A549 (cell line): ENCODE measurements around the gene CCDC63. TPM values are rescaled to one million over a fixed set of nuclear protein-coding genes. Genes with fewer than 3 reads are reported as not detected.
A peak's percentile ranks its signal among the peaks of the same experiment; 100 is the strongest.

Experiments
- ATAC-seq, 2 experiments: fragments of 200-7000 bp in 1 of 2; fragments of >200 bp in 1 of 2; cut with Nextera tagmentation in 1 of 2; cut with Tn5 transposase in 1 of 2; 3 replicates each; pipeline versions ENCODE4 v1.8.0 to v1.9.1; 2018 to 2020; ENCODE audit warnings: mild to moderate bottlenecking in 1 of 2, moderate library complexity in 1 of 2
- CTCF ChIA-PET: fragments of 300-600 bp; sonication (Branson Sonifier 250); formaldehyde crosslinking; extraction: SDS; loops from one replicate; lab custom pipeline; 2021; ENCODE audit warnings: antibody characterized with exemption, inconsistent platforms; lab: Yijun Ruan, JAX
- POLR2A ChIA-PET: fragments of 350-600 bp; formaldehyde crosslinking; extraction: SDS; loops from one replicate; lab custom pipeline; 2021; ENCODE audit warnings: antibody characterized with exemption, inconsistent platforms; lab: Yijun Ruan, JAX
- DNase-seq, 2 experiments: peaks; one replicate each; pipeline versions ENCODE4 v3.0.0 to v3.0.0-alpha.2; 2011 to 2016; ENCODE audit warnings: low read depth in 1 of 2, low spot score in 1 of 2
- FAIRE-seq: peaks from 2 replicates; lab custom pipeline; 2011; peaks lifted over from hg19 to GRCh38; lab: Jason Lieb, UNC
- H3K27ac ChIP-seq, 2 experiments: fragments of >200 bp; sonication (Bioruptor Twin); formaldehyde crosslinking; 3 replicates each; pipeline ENCODE4 v1.5.1; 2016 to 2017
- H3K4me1 ChIP-seq: fragments of >200 bp; sonication (Bioruptor Twin); formaldehyde crosslinking; 3 replicates; pipeline ENCODE4 v1.6.1; 2016
- H3K4me2 ChIP-seq: fragments of >200 bp; sonication (Bioruptor Twin); formaldehyde crosslinking; 3 replicates; pipeline ENCODE4 v1.6.1; 2016
- H3K4me3 ChIP-seq: fragments of >200 bp; sonication (Bioruptor Twin); formaldehyde crosslinking; 3 replicates; pipeline ENCODE4 v1.5.1; 2016
- H3K9me3 ChIP-seq: fragments of >200 bp; sonication (Bioruptor Twin); formaldehyde crosslinking; 3 replicates; pipeline ENCODE4 v1.6.1; 2016
- BCL3 ChIP-seq: fragments of >200 bp; sonication (Bioruptor Twin); formaldehyde crosslinking; IDR thresholded peaks from 3 replicates; pipeline ENCODE4 v1.6.1; 2016
- CEBPB ChIP-seq, 2 experiments: fragments of >200 bp in 1 of 2; sonication (Bioruptor Twin) in 1 of 2; formaldehyde crosslinking in 1 of 2; IDR thresholded peaks; 2 replicates each; pipeline ENCODE4 v1.6.1; 2012 to 2016
- EHF ChIP-seq: fragments of 250-450 bp; sonication (Bioruptor Pico); IDR thresholded peaks from 2 replicates; pipeline ENCODE4 v1.5.0; 2020; ENCODE audit warnings: mild to moderate bottlenecking
- EHMT2 ChIP-seq: fragments of 200-600 bp; sonication (generic); IDR thresholded peaks from 2 replicates; pipeline ENCODE4 v1.6.1; 2016; ENCODE audit warnings: antibody characterized with exemption, low read depth, mild to moderate bottlenecking, moderate library complexity
- EP300 ChIP-seq, 2 experiments: fragments of >200 bp; sonication (Bioruptor Twin); formaldehyde crosslinking; IDR thresholded peaks; 2 replicates in 1 of 2; 3 replicates in 1 of 2; pipeline ENCODE4 v1.6.1; 2016 to 2017
- FOXS1 ChIP-seq: fragments of 250-450 bp; sonication (Bioruptor Pico); IDR thresholded peaks from 2 replicates; pipeline ENCODE4 v1.5.0; 2020; ENCODE audit warnings: mild to moderate bottlenecking, moderate library complexity
- HEYL ChIP-seq: fragments of 250-450 bp; sonication (Bioruptor Pico); IDR thresholded peaks from 2 replicates; pipeline ENCODE4 v1.8.0; 2021; ENCODE audit warnings: mild to moderate bottlenecking, moderate library complexity
- JUN ChIP-seq, 2 experiments: fragments of >200 bp; sonication (Bioruptor Twin); formaldehyde crosslinking; IDR thresholded peaks; 2 replicates in 1 of 2; 3 replicates in 1 of 2; pipeline ENCODE4 v1.6.1; 2016 to 2017
- JUNB ChIP-seq: fragments of >200 bp; sonication (Bioruptor Twin); formaldehyde crosslinking; IDR thresholded peaks from 2 replicates; pipeline ENCODE4 v1.6.1; 2016
- KDM5A ChIP-seq: fragments of 200-600 bp; sonication (generic); IDR thresholded peaks from 2 replicates; pipeline ENCODE4 v1.6.1; 2016; ENCODE audit warnings: antibody characterized with exemption, mild to moderate bottlenecking
- MAFK ChIP-seq: fragments of 450-650 bp; IDR thresholded peaks from 2 replicates; pipeline ENCODE4 v1.6.1; 2014; ENCODE audit not compliant: partially characterized antibody
- MAX ChIP-seq: IDR thresholded peaks from 2 replicates; pipeline ENCODE4 v1.6.1; 2012
- MYC ChIP-seq: IDR thresholded peaks from 2 replicates; pipeline ENCODE4 v1.6.1; 2012; ENCODE audit warnings: mild to moderate bottlenecking, inconsistent platforms, low read length, improper control_type of control experiment, borderline replicate concordance
- SMC3 ChIP-seq: fragments of >200 bp; sonication (Bioruptor Twin); formaldehyde crosslinking; IDR thresholded peaks from 3 replicates; pipeline ENCODE4 v1.6.1; 2018; ENCODE audit warnings: inconsistent platforms
- USF2 ChIP-seq: fragments of 450-650 bp; IDR thresholded peaks from 2 replicates; pipeline ENCODE4 v1.6.1; 2014; ENCODE audit warnings: antibody characterized with exemption
- ZFP36 ChIP-seq: fragments of 450-650 bp; IDR thresholded peaks from 2 replicates; pipeline ENCODE4 v1.6.1; 2014; ENCODE audit warnings: borderline replicate concordance; ENCODE audit not compliant: partially characterized antibody
- ZNF302 ChIP-seq: fragments of 250-450 bp; sonication (Bioruptor Pico); IDR thresholded peaks from 2 replicates; pipeline ENCODE4 v1.9.0; 2021; ENCODE audit warnings: inconsistent platforms, mild to moderate bottlenecking, moderate library complexity
- WGBS: methylation state at CpG from one replicate; pipeline ENCODE4 v1.1.6; 2017; ENCODE audit errors: missing lambda C conversion rate; 5-methylcytosine and 5-hydroxymethylcytosine counted together
- polyA plus RNA-seq, 4 experiments: library from polyadenylated mRNA; depleted of rRNA in 3 of 4; stranded (reverse); fragments of >200 nt; fragmentation: RNase III in 1 of 4; extraction: RNeasy Plus Mini Kit Qiagen cat#74134 plus additional on column Dnase treatment in 1 of 4; gene quantifications; 2 replicates in 3 of 4; 3 replicates in 1 of 4; pipeline ENCODE4 v1.2.3, GENCODE V29; 2011 to 2017

Gene CCDC63
- polyA plus RNA-seq, 2 of the 4 experiments (the other 2 are of a cell fraction), result 0.04 TPM; not detected in 1

GRCh38 chr12:110921262-110921661 lies 74.5 kb downstream of the CCDC63 start:
- POLR2A ChIA-PET, result no interaction called here
- Histone ChIP-seq H3K4me2 (peak overlapping the region; percentile 27; the same call in 2 of the 3 replicates), H3K9me3 (no peaks in the 10 kb centered on the region), H3K4me3 (no peak overlapping the region), H3K27ac (peak overlapping the region; percentile 39 to 57; a peak in 3 of 6 replicates), H3K4me1 (peaks cover 27% of the 10 kb centered on the region)
- DNase-seq (peak; percentile 31 to 47), ATAC-seq (peak; percentile 65 to 72; a peak in 5 of 6 replicates), FAIRE-seq (no peak)
- TF ChIP-seq MAX (0 out of 2 replicates have a peak, but pooled peaks have one; percentile 19), USF2 (0 out of 2 replicates have a peak, but pooled peaks have one; percentile 27), MAFK (no peak)
- 14% methylated on average over 10 of the region's 10 CpGs for WGBS
- CTCF ChIA-PET, result interaction anchor here (0.9 to 3.8 kb wide), 9 partner anchors 10 to 103 kb away, joined by 3 to 15 read pairs (median 5); no protein-coding TSS in a partner anchor

- peaks cover 18% of the 10 kb centered on the region for H3K4me1 ChIP-seq
- FAIRE-seq (no peak), ATAC-seq (no peak), DNase-seq (no peak)
- H3K27ac ChIP-seq, result no peak overlapping the region; a peak in 1 of 6 replicates
- no peak overlapping the region for H3K4me3 ChIP-seq
- ChIA-PET CTCF (interaction anchor here (1.1 to 3.8 kb wide), 4 partner anchors 10 to 140 kb away, joined by 3 to 15 read pairs (median 9); no protein-coding TSS in a partner anchor), POLR2A (no interaction called here)
- WGBS, result 85% methylated on average over 7 of the region's 7 CpGs
- H3K9me3 ChIP-seq, result no peaks in the 10 kb centered on the region
- no peak for TF ChIP-seq EHMT2
- H3K4me2 ChIP-seq, result no peak overlapping the region
Observed at GRCh38 chr12:110922652-110923051, 75.9 kb downstream of the CCDC63 start.

- no peak overlapping the region for H3K4me2 ChIP-seq
- no peak overlapping the region for H3K27ac ChIP-seq
- no peaks in the 10 kb centered on the region for H3K9me3 ChIP-seq
- DNase-seq (no peak), ATAC-seq (no peak)
- H3K4me3 ChIP-seq, result no peak overlapping the region
- peaks cover 13% of the 10 kb centered on the region; the same call in 2 of the 3 replicates for H3K4me1 ChIP-seq
- TF ChIP-seq FOXS1 (CRISPR knock-in tag) (no peak), SMC3 (no peak), HEYL (no peak), JUNB (no peak), ZFP36 (no peak), CEBPB (IDR thresholded peaks at IDR 0.05) (no peak), EHF (no peak)
- TF ChIP-seq, all 56 proteins: peak for 0
- 76% methylated on average over 4 of the region's 4 CpGs for WGBS
- CTCF ChIA-PET, result interaction anchor here (1.1 to 3.8 kb wide), 3 partner anchors 9 to 139 kb away, joined by 3 to 14 read pairs (median 4); no protein-coding TSS in a partner anchor
- FAIRE-seq, result no peak
- POLR2A ChIA-PET, result no interaction called here
Observed at GRCh38 chr12:110923192-110923591, 76.4 kb downstream of the CCDC63 start.

GRCh38 chr12:110923692-110924334 lies 77.0 kb downstream of the CCDC63 start:
- CTCF ChIA-PET, result interaction anchor here (1.3 to 3.8 kb wide), 2 partner anchors 8 to 17 kb away, joined by 4 to 14 read pairs; no protein-coding TSS in a partner anchor
- peaks cover 12% of the 10 kb centered on the region; the same call in 2 of the 3 replicates for H3K4me1 ChIP-seq
- TF ChIP-seq MYC (no peak), MAX (no peak), BCL3 (no peak), MAFK (no peak), KDM5A (no peak), JUN (IDR thresholded peaks at IDR 0.05) (no peak), CEBPB (IDR thresholded peaks at IDR 0.05) (no peak), ZNF302 (CRISPR knock-in tag) (no peak), EP300 (IDR thresholded peaks at IDR 0.05) (no peak)
- TF ChIP-seq, all 56 proteins: peak for 0
- Histone ChIP-seq H3K9me3 (no peaks in the 10 kb centered on the region), H3K4me2 (no peak overlapping the region), H3K27ac (no peak overlapping the region; a peak in 1 of 6 replicates), H3K4me3 (no peak overlapping the region)
- DNase-seq (no peak), FAIRE-seq (no peak), ATAC-seq (no peak)
- POLR2A ChIA-PET, result no interaction called here
- 82% methylated on average over 8 of the region's 9 CpGs for WGBS
